Cerebellar cortex (tissue), 1 donor: Measurements from ENCODE around the gene RTRAF.

Experiments
- DNase-seq: peaks from one replicate; pipeline ENCODE4 v3.0.0-alpha.2; 2015; ENCODE audit warnings: low spot score

The RTRAF gene

GRCh38 chr14:52049721-52050588, 60.6 kb downstream of the RTRAF start:
- no peak for DNase-seq

DNA sequence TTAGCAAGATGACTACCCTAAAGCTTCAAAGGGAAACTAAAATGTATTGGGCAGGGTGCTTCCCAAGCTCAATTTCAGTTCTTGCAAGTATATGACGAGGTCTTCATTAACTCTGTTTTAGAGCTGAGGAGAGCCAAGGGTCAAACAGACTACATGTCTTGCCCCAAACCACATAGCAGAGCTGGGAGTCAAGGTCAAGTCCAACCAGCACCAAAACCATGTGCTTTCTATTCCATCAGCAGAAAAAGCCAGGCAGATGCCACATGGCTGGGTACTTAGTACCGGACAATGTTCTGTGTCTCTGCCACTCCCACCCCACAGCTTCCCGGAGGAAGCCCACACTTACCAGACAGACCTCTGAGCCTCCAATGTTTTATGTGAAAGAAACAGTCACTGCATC, 61.9 kb downstream of the RTRAF start:
- DNase-seq = no peak

DNA sequence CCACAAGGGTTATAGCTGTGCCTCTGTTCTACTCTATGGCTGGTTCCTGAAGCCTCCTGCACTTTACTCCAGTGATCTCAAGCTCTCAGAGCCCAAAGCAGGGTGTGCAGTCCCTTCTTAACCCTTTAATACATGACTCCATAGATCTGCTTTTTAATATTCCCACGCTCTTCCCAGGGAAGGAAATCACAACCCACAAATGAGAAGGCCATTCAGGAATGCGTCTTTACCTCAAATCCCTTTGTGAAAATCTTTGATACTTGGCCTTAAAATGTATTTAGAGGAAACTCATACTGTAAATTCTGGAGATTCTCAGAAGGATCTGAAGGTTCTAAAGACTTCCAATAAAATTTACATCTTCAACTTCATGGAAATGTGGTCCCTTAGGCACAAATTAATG, 62.5 kb downstream of the RTRAF start:
- no peak for DNase-seq

DNA sequence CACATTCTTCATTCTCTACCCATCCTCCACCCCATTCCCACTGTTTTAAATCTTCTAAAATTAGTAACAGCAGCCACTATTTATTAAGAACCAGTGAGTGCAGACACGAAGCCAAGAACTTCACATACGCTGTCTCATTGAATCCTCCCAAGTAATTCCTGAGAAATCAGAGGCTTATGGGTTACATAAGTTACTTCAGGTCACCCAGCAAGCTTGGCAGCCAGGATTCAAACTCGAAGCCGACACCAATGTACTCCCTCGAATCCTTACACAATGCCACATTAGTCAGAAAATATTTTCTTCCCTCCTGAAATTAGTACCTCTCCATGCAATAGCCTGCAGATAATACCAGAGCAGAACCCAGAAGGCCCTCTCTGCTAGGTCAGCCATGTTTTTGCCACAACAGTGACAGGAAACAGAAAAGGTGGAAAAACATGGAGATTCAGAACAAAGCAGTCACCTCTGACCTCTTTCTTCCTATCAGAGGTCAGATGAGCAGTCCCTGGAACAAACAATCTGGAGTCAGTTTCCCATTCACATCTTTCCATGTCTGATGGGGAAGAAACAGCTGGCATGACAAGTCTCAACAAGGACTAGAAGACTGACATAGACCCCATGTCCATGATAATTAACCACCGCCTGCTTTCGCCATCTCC, 63.1 kb downstream of the RTRAF start:
- DNase-seq = no peak

DNA sequence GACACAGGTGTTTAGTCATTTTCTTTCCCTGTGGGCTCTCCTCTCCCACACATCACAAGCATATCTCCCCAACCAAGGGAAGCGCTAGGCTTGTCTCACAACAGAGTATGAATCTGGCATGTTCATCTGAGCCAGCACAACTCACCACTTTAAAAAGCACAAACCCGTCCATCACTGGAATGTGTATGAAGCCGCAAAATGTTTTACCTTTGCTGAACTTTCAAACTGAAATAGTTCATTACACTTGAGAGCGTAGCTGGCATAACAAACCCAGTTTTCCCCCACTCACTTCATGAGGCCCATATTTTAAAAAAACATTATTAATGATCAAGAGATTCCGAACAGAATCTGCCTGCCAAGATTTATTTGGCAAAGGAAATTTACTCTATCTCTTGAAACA, 63.7 kb downstream of the RTRAF start:
- no peak for DNase-seq

DNA sequence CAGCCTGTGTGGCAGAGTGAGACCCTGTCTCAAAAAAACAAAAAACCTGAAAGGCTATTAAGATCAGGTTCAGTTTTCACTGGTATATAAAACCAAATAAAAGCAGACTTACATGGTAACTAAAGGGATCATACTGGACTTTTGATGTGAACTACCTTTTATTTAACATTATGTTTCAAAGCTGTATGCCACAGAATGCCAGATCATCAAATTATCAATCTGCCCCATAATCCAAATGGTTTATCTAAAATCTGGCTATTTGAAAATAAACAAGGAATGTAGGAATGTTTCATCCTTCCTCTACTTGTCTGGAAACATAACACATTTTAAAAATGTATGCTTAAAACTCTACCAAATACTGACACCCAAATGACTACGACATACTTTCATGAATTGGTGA, 65.3 kb downstream of the RTRAF start:
- no peak for DNase-seq

DNA sequence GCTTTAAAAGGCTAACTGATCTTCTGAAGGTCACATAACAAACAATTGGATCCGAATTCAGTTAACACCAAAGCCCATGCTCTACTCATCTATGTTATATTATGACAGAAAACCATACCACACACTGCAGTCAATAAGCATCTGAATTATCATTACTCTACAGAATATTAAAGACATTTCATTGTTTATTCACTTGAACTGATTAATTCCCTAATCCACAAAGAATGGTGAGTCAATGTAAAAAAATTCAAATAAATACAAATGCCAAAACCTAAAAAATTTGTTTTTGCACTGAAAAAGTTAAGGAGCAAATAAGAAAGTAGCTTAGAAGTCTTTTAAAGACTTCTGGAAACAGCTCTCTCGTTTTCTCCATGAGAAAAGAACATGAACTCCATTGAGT, 65.8 kb downstream of the RTRAF start:
- no peak for DNase-seq

- no peak for DNase-seq
Measured at GRCh38 chr14:52058341-52058740, 69.0 kb downstream of the RTRAF start.

- no peak for DNase-seq
Measured at GRCh38 chr14:52059649-52060048, 70.3 kb downstream of the RTRAF start.

DNA sequence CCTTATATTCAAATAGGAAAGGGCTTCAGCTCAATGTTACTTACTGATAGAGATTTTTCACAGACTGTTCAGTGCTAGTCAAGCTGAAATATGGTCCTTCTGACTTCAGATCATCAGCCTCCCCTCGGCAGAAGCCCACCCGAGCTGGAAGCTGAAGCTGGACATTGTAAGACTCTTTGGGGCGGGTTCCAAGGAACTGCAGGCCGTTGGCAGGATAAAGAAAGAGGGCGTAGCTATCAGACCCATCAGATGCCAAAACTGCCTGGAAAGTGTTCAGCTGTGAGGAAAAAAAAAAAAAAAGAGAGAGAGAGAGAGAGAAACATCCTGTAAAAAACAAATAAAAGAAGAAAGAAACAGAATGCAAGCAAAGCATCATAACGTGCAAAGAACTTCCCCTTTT, 70.7 kb downstream of the RTRAF start:
- DNase-seq = peak; percentile 15
